Fibroblast of the conjunctiva (primary cell): ENCODE data around the gene MAP1LC3B2.

Experiments used
- DNase-seq: peaks from one replicate; pipeline ENCODE4 v3.0.0-alpha.2; 2010; ENCODE audit warnings: low read depth

Gene MAP1LC3B2

GRCh38 chr12:116537101-116537904, 21.9 kb upstream of the MAP1LC3B2 start:
- DNase-seq = no peak

GRCh38 chr12:116538076-116538591, 21.0 kb upstream of the MAP1LC3B2 start:
- no peak for DNase-seq

- no peak for DNase-seq
Observed at GRCh38 chr12:116538682-116539305, 20.4 kb upstream of the MAP1LC3B2 start.

GRCh38 chr12:116539361-116539771, 19.8 kb upstream of the MAP1LC3B2 start:
- no peak for DNase-seq

- peak; percentile 84 for DNase-seq
Observed at GRCh38 chr12:116539905-116540482, 19.2 kb upstream of the MAP1LC3B2 start.

- DNase-seq = no peak
Observed at GRCh38 chr12:116540622-116541152, 18.5 kb upstream of the MAP1LC3B2 start.

GRCh38 chr12:116541547-116542344, 17.4 kb upstream of the MAP1LC3B2 start:
- no peak for DNase-seq

- DNase-seq = no peak
Observed at GRCh38 chr12:116542345-116542956, 16.7 kb upstream of the MAP1LC3B2 start.

- peak; percentile 32 for DNase-seq
Observed at GRCh38 chr12:116544656-116545055, 14.5 kb upstream of the MAP1LC3B2 start.

GRCh38 chr12:116545144-116545543, 14.0 kb upstream of the MAP1LC3B2 start:
- DNase-seq = no peak

GRCh38 chr12:116545936-116546335, 13.2 kb upstream of the MAP1LC3B2 start:
- DNase-seq = no peak

GRCh38 chr12:116547955-116548501, 11.2 kb upstream of the MAP1LC3B2 start:
- no peak for DNase-seq

GRCh38 chr12:116549993-116550392, 9.2 kb upstream of the MAP1LC3B2 start:
- no peak for DNase-seq

GRCh38 chr12:116551151-116551550, 8.0 kb upstream of the MAP1LC3B2 start:
- no peak for DNase-seq

GRCh38 chr12:116551619-116551951, 7.6 kb upstream of the MAP1LC3B2 start:
- no peak for DNase-seq

- peak; percentile 78 for DNase-seq
Observed at GRCh38 chr12:116551952-116552772, 7.0 kb upstream of the MAP1LC3B2 start.

- DNase-seq = no peak
Observed at GRCh38 chr12:116552773-116553373, 6.3 kb upstream of the MAP1LC3B2 start.

- DNase-seq = no peak
Observed at GRCh38 chr12:116556356-116556952, 2.7 kb upstream of the MAP1LC3B2 start.

- DNase-seq = no peak
Observed at GRCh38 chr12:116556964-116557698, 2.0 kb upstream of the MAP1LC3B2 start.
